GM19324 (cell line): ENCODE data around the gene CSNK1G1.

ENCODE experiments used
- ATAC-seq: cut with Tn5 transposase; IDR thresholded peaks from one replicate; pipeline ENCODE4 v1.9.1; 2021; ENCODE audit warnings: mild to moderate bottlenecking, moderate library complexity; ENCODE audit not compliant: unreplicated experiment, low FRiP score

The CSNK1G1 gene

DNA sequence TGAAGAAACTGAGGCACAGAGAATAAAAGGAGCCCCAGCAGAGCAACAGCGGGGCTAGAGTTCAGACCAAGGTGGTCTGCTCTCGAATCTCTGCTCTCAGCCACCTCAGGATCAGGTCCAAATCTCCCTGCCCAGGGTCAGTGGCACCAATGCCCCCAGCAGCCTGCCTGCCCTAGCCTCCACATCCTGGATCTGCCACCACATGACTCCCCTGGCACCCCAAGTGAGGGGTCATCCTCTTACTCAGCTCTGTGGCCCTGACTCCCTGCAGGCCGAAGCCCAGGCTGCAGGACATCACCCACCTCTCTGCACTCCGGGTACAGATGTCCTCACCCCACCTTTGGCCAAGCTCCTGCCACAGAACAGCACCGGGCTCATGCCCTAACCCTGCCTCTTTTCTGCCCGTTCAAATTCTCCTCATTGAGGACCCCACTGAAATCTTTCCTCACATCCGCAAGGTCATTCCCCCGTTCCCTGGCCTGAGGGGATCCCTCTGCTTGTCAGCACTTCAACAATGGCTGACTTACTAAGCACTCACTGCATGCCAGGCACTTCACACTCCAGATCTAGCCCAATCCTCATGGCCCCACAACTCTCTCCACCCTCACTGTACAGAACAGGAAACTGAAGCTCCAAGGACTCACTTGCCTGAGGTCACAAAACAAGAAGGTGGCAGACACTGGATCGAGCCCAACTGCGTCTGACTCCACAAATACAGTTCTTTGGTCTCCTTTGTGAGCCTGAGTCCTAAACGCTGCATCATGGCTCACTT is 197.4 kb downstream of the CSNK1G1 start:
- no peak for ATAC-seq

DNA sequence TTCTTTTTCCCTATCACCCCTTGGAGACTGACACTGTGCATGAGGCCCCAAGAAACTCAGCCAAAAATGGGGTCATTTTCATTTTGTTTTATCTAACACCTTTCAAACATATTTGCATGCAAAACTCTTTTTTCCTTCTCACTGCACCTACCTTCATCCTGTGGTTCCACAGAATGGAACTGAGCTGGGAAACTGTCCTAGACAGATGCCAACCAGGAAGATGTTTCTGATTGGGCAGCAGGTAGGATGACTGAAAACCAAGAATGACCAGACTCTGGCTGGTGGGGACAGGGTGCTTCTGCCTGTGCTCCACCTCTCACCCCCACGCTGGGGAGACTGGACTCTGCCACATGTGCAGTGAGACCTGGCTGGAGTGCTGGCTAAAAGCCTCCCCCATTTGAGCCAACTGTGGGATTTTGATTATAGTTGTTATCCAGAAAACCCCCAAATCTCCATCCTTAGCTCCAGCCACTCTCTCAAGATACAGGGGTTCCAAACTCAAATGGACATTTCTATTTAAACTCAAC is 198.3 kb downstream of the CSNK1G1 start:
- ATAC-seq, result no peak

DNA sequence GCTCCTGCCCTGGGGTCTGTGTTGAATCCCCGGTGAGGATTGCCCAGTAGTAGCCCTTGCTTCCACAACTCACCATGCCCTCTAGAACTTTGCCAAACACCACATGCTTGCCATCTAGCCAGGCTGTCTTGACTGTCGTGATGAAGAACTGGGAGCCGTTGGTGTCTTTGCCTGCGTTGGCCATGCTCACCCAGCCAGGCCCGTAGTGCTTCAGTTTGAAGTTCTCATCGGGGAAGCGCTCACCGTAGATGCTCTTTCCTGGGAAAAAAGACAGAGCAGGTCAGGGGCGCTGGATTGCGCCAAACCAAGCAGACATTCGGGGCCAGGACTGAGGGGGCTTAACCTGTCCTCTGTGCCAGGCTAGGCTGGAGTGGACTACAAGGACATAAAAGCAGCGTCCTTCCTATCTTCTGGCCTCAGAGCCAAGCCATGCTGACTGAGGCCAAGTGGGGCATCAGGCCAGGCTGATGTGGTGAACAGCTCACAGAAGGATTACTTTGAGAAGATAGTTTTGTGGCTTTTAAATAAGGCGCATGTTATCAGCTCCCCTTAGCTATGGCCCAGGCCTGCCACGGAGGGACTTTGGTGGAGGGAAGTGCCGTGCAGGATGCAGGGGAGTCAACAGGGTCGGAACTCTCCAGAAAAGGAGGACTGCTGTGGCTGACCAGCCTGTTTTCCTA is 199.2 kb downstream of the CSNK1G1 start:
- ATAC-seq, result no peak

DNA sequence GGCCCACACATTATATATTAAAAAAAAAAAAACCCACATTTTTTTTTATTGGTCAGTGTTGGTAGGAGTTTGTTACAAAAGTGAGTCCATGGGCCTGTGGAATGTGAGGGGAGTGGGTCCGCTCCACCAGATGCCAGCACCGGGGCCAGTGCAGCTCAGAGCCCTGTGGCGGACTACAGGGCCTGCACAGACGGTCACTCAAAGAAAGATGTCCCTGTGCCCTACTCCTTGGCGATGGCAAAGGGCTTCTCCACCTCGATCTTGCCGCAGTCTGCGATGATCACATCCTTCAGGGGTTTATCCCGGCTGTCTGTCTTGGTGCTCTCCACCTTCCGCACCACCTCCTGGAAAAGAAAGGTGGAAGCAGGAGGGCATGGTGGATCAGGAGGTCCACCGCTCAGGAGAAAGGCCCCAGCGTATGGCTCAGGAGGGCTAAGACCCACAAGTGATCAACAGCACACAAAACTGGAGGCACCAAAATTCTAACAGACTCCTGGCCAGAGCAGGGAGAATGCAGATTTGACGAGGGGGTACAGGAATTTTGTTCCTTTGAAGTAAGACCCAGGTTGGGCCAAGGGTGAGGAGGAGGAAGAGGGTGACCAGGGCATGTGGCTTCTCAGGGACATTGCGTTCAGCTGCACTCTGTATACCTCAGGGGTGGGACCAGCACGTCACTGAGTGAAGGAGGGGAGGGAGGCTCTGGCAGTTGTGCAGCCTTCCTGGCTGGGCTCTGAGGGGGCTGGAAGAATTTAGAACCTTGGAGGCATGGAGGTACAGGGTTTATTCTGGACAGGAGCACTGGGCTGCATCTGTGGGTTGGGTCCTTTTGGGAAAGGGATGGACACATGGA is 199.9 kb downstream of the CSNK1G1 start:
- no peak for ATAC-seq

DNA sequence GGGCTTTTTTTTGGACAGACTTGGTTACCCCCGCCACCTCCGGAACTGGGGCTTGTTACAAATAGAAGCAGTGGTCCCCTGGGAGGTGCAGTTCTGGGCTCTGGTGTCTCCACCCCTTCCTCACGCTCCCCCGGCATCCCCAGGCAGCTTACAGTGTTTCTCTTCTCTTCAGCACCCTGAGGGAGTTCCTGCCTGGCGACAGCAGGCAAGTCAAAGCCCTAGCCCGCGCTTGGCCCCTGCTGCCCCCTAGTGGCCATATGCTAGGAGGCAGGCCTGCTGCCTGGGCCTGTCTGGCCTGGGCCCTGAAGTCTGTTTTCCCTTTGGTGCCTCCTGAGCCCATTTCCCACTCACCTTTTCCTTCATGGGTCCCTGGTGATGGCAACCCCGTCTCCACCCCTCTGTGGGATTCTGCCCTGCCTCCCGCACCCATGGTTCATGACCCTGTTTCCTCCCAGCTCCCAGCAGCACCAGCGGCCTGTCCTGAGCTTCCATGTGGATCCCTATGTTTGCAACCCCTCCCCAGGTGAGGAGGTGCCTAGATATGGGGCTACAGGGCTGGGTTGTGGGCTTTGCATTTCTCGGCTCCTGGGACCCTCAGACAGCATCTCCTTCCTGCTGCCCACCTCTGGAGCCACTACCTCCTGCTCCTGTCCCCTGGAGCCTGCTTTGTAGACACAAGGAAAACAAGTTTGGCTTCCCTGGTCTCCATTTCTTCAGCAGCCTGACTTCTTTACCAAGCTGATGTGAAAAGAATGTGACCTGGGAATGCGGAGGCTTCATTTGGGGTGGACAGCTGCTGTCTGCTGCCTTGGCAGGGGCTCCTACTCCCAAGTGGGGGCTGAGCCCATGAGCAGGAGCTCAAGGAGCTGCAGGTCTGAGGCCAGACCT is 202.2 kb downstream of the CSNK1G1 start:
- ATAC-seq, result peak; percentile 51

DNA sequence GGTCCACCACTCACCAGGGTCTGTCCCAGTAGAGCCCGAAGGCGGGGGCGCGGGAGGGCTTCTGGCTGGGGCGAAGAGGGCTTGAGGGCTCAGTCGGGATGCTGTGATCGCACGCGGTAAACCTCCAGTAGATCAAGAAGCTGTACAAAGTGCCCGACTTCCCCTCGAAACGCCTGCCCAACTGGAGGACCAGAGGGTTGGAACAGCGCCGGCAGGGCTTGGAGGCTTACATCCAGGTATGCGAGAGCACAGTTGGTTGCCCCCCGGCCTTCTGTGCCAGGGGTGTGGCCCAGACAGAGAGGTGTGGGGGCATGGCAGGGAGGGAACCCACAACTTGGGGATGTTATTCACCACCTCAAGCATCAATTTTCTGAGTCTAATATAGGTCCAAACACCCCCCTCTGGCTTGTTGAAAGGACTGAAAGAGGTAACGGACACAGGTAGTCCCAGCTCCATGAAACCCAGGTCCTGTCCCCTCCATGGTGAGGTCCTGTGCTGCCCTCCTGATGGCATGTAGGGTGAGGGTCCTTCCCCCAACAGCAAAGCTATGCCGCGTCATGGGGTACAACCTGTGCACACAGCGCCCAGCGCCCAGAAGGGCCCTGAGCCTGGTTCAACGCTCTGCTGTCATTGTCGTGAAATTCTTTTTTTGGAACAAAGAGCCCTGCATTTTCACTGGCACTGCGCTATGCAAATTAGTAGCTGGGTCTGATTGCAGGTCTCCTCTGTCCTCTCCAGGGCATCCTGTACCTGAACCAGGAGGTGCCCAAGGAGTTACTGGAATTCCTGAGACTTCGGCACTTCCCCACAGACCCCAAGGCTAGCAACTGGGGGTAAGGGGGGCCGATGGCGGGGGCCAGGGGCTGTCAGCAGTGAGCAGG is 203.2 kb downstream of the CSNK1G1 start:
- peak; percentile 13 for ATAC-seq

DNA sequence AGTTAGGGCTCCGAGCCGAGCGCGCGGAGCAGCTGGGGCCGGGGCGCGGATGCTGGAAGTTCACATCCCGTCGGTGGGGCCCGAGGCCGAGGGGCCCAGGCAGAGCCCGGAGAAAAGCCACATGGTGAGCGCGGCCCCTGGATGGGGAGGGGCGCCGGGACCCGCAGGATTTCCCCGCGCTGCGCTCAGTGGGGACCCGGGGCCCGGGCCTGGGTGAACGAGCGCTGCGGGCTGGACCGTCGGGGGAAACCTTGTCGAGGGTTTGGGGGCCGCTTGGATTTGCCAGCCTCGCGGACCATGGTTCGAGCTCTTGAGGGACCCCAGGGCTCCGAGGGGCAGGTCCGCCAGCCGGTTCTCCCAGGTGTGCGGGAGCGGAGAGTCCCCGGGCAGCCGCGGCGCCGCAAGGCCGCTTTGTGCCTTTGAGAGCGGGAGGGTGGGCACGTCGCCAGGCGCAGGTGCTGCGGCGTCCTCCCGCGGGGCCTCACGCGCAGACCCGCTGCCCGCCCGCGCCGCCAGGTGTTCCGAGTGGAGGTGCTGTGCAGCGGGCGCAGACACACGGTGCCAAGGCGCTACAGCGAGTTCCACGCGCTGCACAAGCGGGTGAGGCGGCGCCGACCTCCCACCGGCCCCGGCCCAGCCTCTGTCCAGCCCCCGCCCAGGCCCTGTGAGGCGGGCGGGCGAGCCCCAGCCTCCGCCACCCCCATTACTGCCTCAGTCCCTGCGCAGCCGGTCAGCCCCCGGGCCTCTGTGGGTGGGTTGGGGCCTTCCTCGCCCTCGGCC is 204.1 kb downstream of the CSNK1G1 start, which contains the start of gene SNX22:
Gene SNX22 (plus strand): TSS at position 5 of the 780 bp plus-strand sequence. CDS start 45 bp downstream, at position 50.
- peak; percentile 6 for ATAC-seq

DNA sequence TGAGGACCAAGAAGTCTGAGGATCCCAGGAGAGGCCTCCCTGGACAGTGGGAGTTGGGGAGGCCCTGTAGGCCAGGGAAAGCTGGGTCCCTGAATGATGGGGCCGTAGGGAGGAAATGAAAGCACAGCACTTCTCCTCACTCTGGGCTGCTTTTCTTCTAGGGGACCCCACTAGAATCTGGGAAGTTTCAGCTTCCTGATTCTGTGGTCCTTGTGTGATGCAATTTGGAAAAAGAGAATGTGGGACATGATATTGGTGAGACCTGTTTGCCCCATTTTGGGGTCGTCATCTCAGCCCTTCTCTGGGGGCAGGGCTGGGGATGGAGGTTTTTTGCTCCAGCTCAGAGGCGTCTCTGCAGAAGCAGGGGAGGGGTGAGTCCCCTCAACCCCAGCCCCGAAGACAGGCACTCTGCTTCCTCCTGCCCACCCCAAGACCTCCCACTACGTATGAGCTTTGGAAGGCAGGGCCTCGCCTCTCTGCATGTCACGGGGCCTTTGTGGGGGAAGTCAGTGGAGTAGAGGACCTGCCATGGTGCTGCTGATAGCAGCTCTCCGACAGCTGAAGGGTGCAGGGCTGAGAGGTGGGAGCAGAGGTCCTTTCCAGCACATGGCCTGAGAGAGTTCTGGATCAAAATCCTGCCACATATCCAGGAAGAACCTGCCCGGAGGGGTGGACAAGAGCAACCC is 205.9 kb downstream of the CSNK1G1 start:
- ATAC-seq, result no peak

DNA sequence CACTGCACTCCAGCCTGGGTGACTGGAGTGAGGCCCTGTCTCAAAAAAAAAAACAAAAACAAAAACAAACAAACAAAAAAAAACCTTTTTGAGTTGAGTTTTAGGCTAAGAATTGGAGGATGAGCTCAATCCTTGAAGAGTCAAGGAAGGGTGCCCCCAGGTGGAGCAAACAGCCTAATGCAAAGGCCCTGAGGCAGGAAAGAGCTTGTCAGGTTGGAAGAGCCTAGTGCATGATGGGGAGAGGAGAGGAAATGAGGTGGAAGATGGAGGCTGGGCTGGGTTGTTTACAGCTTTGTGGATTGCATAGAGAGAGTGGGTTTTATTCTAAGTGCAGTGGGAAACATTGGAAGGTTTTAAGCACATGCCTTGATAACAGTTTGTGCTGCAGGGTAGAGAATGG is 206.5 kb downstream of the CSNK1G1 start:
- no peak for ATAC-seq

DNA sequence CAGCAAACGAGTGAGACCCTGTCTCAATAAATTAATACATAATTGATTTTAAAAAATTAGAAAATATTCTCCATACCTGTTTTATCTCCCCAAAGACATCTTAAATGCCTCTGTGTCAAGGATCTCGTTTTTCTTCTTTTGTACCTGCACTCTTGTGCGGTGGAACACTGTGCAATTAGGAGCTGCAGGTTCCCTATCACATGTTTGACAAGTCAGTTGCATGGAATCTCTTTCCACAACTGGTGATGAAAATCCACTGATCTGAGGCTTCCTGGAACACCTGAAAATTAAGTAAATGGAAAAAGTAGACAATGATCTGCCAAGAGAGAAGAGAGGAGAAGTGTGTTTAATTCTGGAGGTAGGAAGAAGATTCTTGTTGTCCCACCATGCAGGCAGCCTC is 207.4 kb downstream of the CSNK1G1 start:
- ATAC-seq, result no peak

DNA sequence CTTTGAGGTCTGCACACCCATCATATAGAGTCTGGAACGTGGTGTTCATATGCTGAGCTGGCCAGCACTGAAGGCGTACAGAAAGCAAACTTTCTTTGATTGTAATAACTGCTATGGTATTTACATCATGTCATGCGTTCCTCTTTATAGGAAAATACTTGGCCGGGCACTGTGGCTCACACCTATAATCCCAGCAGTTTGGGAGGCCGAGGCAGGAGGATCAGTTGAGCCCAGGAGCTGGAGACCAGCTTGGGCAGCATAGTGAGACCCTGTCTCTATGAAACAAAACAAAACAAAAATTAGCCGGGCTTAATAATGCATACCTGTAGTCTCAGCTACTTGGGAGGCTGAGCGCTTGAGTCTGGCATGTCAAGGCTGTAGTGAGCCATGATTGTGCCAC is 207.8 kb downstream of the CSNK1G1 start:
- ATAC-seq, result no peak

DNA sequence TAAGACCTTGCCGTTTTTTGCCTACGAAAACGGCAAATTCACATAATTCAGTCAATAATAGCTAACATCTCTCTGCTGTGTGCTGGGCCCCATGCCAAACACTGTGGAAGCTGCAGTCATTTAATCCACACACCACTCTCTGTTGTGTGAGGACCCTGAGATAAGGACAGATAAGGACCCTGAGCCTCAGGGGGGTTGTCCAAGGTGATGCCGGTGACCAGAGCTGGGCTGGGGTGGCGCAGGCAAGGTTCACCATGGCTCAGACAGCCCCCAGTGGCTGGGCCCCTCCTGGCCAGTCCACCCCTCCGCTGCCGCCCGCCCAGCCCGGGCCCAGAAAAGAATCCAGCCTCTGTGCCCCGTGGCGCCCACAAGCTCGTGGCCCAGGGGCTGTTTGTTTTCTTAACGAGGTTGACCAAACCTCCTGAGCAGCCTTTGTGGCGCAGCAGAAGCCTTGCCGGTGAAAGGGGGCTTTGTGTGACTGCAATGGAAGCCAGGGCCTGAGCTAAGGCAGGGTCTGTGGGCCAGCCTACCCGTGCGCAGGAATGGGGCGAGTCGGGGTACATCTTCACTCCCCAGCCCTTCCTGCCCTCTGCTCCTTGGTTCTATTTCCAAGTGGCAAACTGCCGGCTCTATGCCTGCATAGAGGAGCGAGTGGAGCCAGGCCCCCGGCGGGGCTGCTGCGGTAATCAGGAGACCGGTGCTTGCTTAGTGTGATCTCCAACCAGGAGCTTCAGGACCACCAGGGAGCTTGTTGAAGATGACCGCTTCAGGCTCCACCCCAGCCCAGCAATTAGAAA is 208.9 kb downstream of the CSNK1G1 start:
- ATAC-seq, result no peak

DNA sequence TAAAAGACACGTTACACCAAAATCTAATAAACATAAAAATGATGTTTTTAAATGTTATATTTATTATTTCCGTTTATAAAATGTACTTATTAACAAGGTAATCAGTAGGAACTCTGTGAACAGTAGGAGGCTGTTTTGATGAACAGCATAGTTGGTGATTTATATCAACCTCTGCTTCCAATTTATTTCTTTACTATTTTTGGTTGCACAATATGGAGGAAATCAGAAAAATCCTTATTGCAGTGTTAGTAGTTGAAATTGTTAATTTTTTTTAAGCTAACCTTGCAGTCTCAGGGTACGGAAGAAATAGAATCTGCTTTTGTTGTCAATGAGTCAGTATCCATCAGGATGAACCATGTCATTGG is 209.5 kb downstream of the CSNK1G1 start:
- ATAC-seq, result no peak

DNA sequence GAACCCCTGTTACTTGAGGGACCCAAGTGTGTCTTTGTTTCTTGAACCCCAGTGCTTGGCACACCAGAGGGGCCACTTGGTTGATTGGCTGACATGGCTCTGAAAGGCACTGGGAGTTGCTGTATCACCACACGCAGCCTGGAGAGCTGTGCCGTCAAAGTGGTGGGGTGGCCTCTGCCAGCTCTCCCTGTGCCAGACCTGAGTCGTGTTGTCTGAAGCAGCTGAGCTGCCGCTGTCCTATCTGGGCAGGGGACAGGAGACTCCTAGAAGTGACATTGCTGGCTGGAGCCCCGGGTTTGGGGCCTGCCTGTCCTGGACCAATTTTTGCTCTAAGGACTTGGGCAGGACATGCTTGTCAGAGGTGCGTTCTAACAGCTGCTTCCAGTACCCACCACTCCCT is 209.9 kb downstream of the CSNK1G1 start:
- ATAC-seq, result no peak

DNA sequence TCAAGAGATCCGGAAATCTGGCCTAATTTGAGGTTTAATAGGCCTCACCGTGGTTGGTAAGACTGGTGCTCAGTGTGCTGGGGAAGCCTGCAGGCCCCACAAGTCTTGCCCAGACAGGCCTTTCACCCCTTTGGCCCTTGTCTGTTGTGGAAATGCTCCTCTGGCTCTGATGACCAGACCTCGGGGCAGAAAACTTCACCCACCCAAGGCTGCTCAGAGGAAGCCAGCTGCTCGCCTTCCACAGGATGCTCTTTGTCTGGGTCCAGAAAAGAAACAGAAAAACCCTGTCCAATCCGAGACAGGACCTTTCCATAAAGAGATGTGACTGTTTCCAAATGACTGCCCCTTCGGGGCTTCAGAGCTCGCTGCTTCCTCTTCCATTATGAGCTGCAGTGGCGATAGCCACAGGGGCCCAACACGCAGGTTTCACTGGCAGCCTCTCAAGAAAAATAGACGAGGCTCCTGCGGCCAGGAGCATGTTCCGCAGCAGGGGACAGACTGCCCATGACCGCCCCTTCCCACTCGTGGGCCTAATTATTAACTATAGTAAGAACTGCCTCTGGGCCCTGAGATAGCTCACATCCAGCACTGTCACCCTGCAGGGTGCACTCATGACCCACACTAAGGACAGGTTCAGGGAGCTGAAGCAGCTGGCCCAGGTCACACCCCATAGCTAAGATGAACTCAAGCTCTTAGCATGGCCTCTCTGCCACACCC is 211.2 kb downstream of the CSNK1G1 start:
- ATAC-seq, result peak; percentile 54

DNA sequence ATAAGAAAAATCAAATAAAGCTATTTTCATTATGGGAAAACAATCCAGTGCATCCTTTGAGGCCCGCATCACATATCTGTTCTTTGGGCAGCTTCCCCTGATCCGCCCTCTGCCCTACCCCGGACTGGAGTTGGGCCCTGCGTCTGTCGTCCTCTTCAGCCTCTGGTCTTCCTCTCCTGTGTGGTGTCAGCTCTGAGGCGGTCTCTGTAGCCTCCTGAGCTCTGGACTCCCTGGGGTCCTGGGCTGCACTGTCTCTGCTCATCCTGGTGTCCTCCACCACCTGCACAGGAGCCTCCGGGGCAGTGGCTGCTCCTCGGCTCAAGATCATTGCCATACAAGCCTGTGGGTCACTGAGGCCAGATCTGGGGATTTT is 211.8 kb downstream of the CSNK1G1 start:
- ATAC-seq, result no peak
